ENCODE measurements around the gene GRK2.

- TF ChIP-seq, protein P1, sequence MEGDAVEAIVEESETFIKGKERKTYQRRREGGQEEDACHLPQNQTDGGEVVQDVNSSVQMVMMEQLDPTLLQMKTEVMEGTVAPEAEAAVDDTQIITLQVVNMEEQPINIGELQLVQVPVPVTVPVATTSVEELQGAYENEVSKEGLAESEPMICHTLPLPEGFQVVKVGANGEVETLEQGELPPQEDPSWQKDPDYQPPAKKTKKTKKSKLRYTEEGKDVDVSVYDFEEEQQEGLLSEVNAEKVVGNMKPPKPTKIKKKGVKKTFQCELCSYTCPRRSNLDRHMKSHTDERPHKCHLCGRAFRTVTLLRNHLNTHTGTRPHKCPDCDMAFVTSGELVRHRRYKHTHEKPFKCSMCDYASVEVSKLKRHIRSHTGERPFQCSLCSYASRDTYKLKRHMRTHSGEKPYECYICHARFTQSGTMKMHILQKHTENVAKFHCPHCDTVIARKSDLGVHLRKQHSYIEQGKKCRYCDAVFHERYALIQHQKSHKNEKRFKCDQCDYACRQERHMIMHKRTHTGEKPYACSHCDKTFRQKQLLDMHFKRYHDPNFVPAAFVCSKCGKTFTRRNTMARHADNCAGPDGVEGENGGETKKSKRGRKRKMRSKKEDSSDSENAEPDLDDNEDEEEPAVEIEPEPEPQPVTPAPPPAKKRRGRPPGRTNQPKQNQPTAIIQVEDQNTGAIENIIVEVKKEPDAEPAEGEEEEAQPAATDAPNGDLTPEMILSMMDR (conservative IDR thresholded peaks at IDR 0.05; ENCODE audit: low read length) = no peak
- TF ChIP-seq EZH2phosphoT487 (IDR thresholded peaks at IDR 0.05; ENCODE audit: borderline replicate concordance, low read depth, low read length) = no peak
Observed at GRCh38 chr11:67230886-67231285, 35.4 kb upstream of the GRK2 start.
